ENCODE measurements around the gene ALOX5AP. TPM values are rescaled to one million over a fixed set of nuclear protein-coding genes. Genes with fewer than 3 reads are reported as not detected.

The ALOX5AP gene
- total RNA-seq, 2 experiments from 2014 or later, result 230 to 238 TPM

DNA sequence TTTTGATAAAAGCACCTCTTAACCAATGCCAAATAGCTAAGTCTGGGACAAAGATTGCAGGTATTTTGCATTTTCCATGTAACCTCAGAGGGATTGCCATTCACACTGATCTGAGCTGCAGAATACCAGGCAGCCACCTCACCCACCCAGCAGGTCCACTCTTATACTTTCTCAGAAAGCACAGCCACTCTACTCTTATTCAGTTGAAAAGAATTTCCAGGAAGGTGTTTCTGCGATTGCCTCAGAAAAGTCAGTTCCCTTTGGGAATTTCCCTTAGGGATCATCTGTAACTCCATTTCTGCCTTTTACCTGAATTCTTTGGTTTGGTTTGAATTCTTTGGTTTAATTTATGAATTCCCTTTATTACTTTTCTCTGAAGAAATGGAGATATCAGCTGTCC, 904 bp upstream of the ALOX5AP start:
- ChIA-PET CTCF (interaction anchor here (0.7 kb wide), 2 partner anchors 69 to 780 kb away, joined by 3 to 4 read pairs; no protein-coding TSS in a partner anchor), POLR2A (interaction anchor here (1.0 to 3.5 kb wide), 6 partner anchors 11 to 268 kb away, joined by 3 to 31 read pairs (median 3); partner anchors contain the start of genes HMGB1 and USPL1)
- DNase-seq, result no peak
- Mint-ChIP-seq H3K4me1 (peaks cover 52% of the 10 kb centered on the region), H3K27me3 (peaks cover 1% of the 10 kb centered on the region), H3K27ac (peak overlapping the region; percentile 97), H3K36me3 (ENCODE audit: low read depth) (peaks cover 30% of the 10 kb centered on the region), H3K9me3 (no peaks in the 10 kb centered on the region), H3K4me3 (peak overlapping the region; percentile 98)

GRCh38 chr13:30735872-30736175, 481 bp downstream of the ALOX5AP start:
- peaks cover 37% of the 10 kb centered on the region for H3K36me3 Mint-ChIP-seq (ENCODE audit: low read depth)
- peaks cover 65% of the 10 kb centered on the region for H3K4me1 Mint-ChIP-seq
- no peaks in the 10 kb centered on the region for H3K9me3 Mint-ChIP-seq
- H3K4me3 Mint-ChIP-seq, result peak overlapping the region; percentile 98
- POLR2A ChIA-PET, result interaction anchor here (1.3 to 3.5 kb wide), 6 partner anchors 10 to 270 kb away, joined by 3 to 31 read pairs (median 6); partner anchors contain the start of genes HMGB1 and USPL1
- CTCF ChIA-PET, result interaction anchor here (1.3 kb wide), 1 partner anchor 31 kb away, joined by 3 read pairs; no protein-coding TSS in a partner anchor
- H3K27ac Mint-ChIP-seq, result peak overlapping the region; percentile 97
- H3K27me3 Mint-ChIP-seq, result peaks cover 1% of the 10 kb centered on the region
- no peak for DNase-seq

GRCh38 chr13:30736461-30737320, 1.3 kb downstream of the ALOX5AP start:
- H3K4me3 Mint-ChIP-seq, result peak overlapping the region; percentile 98
- no peaks in the 10 kb centered on the region for H3K9me3 Mint-ChIP-seq
- ChIA-PET CTCF (interaction anchor here (1.1 to 1.7 kb wide), 5 partner anchors 9 to 66 kb away, joined by 3 to 5 read pairs (median 3); no protein-coding TSS in a partner anchor), POLR2A (interaction anchor here (0.7 to 4.5 kb wide), 10 partner anchors 9 to 271 kb away, joined by 3 to 37 read pairs (median 5); partner anchors contain the start of genes HMGB1 and USPL1)
- peak overlapping the region; percentile 97 for H3K27ac Mint-ChIP-seq
- H3K27me3 Mint-ChIP-seq, result peaks cover 1% of the 10 kb centered on the region
- H3K36me3 Mint-ChIP-seq (ENCODE audit: low read depth), result peaks cover 37% of the 10 kb centered on the region
- peaks cover 67% of the 10 kb centered on the region for H3K4me1 Mint-ChIP-seq
- no peak for DNase-seq

DNA sequence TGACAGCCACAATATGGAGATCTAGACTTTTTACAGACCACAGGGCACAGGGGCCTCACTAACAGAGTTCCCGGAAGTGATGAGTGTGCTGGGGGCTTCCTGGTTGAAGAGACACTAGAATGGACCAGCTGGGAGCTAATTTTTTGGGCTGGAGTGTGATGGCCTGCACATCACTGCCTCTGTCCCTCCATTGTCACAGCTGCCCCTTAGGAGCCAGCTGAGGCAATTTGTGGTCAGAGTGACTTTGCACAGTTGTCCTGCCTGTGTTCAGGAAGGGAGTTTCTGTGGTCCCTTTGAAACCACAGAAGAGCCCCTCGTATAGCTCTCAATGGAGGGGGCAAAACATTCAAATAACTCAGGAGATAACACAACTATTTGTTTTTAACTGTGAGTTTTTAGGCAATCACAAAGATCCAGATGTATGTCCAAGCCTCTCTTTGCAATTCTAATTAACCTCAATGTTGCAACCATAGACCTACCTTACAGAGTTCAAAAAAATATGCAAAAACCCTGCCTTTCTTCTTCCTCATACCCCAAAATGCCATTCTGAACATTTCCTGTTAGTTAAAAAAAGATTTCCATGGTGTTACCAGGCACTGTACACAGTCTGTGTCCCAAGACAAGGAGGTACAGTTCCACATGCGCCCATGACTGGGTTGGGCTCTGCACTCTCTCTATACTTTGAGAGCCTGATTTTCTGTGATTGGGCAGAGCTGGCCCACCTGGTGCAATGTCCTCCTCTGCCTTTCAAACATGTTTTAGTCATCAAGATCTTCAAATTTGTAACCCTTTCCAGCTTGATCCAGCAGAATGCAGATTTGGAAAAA, 2.4 kb downstream of the ALOX5AP start:
- DNase-seq, result peak; percentile 36
- Mint-ChIP-seq H3K27me3 (no peaks in the 10 kb centered on the region), H3K36me3 (ENCODE audit: low read depth) (peaks cover 41% of the 10 kb centered on the region), H3K4me3 (peak overlapping the region; percentile 98), H3K9me3 (no peaks in the 10 kb centered on the region), H3K4me1 (peaks cover 71% of the 10 kb centered on the region), H3K27ac (peak overlapping the region; percentile 97)
- ChIA-PET POLR2A (interaction anchor here (1.1 to 4.6 kb wide), 12 partner anchors 8 to 273 kb away, joined by 3 to 65 read pairs (median 7); partner anchors contain the start of genes HMGB1 and USPL1), CTCF (interaction anchor here (0.8 to 1.7 kb wide), 4 partner anchors 56 to 156 kb away, joined by 3 to 4 read pairs (median 3); no protein-coding TSS in a partner anchor)

DNA sequence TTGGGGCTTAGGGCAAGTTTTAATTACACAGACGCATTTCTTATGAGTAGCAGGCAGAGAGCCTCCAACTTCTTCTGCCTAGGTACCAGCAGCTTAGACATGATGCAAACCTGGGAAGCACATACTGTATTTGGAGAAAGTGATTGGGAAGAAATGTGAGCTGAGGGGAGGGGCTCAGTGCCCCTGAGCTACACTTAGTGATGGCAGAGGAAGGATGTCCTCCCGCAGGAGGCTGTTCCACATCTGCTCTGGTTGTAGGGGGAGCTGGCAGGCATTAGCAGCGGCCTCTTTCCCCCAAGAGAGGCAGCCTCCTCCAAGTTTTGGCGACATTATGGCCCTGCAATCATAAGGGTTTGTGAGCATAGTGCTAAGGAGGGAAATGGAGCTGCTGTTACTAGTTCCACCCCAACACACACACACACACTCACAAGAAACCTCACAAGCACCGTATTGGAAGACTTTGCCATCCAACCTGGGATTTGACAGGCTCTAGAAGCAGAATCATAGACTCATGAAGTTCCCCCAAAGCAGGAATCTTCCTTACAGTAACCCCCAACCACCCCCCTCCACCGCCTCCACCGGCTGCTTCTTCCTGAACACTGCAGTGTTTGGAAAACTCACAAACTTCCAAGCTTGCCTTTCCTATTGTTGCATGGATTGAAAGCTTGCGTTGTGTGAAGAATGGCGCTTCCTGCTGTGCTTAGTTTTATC, 3.3 kb downstream of the ALOX5AP start:
- Mint-ChIP-seq H3K27ac (peak overlapping the region; percentile 97), H3K36me3 (ENCODE audit: low read depth) (peaks cover 51% of the 10 kb centered on the region), H3K4me1 (peaks cover 76% of the 10 kb centered on the region), H3K27me3 (no peaks in the 10 kb centered on the region), H3K9me3 (no peaks in the 10 kb centered on the region), H3K4me3 (peak overlapping the region; percentile 98)
- ChIA-PET CTCF (interaction anchor here (0.6 to 1.2 kb wide), 5 partner anchors 45 to 607 kb away, joined by 3 to 4 read pairs (median 3); partner anchors contain the start of gene KATNAL1), POLR2A (interaction anchor here (1.1 to 4.6 kb wide), 9 partner anchors 12 to 432 kb away, joined by 3 to 65 read pairs (median 5); partner anchors contain the start of genes HMGB1, KATNAL1 and USPL1)
- no peak for DNase-seq

GRCh38 chr13:30739237-30739528, 3.8 kb downstream of the ALOX5AP start:
- no peak for DNase-seq
- peaks cover 54% of the 10 kb centered on the region for H3K36me3 Mint-ChIP-seq (ENCODE audit: low read depth)

DNA sequence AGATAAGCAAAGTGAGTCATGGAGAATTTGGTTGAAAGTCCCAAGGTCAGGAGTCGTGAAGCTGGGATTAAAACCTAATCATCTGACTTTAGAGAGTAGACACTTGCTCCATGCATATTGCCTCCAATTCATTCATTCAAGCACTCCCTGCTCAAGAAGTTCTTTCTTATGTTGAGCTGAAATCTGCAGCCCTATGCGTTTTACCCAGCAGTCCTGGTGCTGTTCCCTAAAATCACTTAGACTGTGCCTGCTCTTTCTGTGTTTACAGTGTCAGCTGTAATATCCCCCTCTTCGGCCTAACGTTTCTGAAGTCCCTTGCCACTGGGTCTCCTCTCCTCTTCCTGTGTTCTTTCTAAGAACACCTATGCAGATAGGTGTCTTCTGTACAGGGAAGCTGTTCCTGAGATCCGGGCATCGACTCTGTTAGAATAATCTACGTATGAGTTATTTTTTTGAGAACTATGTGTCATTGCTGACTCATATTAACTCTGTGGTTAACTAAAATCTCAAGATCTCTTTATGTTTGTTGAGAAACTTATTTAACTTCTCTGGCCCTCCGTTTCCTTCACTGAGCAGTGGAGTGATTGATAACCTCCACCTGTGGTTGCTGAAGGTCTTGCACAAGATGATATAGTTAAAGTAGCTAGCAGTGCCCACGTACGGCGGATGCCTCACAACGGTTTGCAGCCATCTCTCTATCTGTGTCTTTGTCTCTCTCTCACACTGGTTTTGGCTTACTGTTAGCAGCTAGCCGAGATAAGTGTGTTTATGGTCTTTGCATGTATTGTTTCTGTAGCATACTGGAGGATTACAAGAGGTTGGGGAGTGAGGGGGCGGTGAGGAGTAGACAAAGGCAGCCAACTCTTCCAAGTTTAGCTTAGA, 4.7 kb downstream of the ALOX5AP start:
- no peaks in the 10 kb centered on the region for H3K27me3 Mint-ChIP-seq
- peaks cover 79% of the 10 kb centered on the region for H3K4me1 Mint-ChIP-seq
- H3K27ac Mint-ChIP-seq, result peak overlapping the region; percentile 97
- POLR2A ChIA-PET, result interaction anchor here (0.8 to 4.6 kb wide), 21 partner anchors 9 to 804 kb away, joined by 3 to 65 read pairs (median 4); partner anchors contain the start of genes HMGB1, KATNAL1 and USPL1
- CTCF ChIA-PET, result interaction anchor here (1.0 to 1.4 kb wide), 8 partner anchors 21 to 433 kb away, joined by 3 to 4 read pairs (median 3); partner anchors contain the start of genes KATNAL1 and USPL1
- H3K9me3 Mint-ChIP-seq, result no peaks in the 10 kb centered on the region
- DNase-seq, result peak; percentile 79
- peaks cover 62% of the 10 kb centered on the region for H3K36me3 Mint-ChIP-seq (ENCODE audit: low read depth)
- peak overlapping the region; percentile 77 for H3K4me3 Mint-ChIP-seq

More at GRCh38 chr13:30739237-30739528, 3.8 kb downstream of the ALOX5AP start:
- Mint-ChIP-seq H3K27ac (peak overlapping the region; percentile 97), H3K9me3 (no peaks in the 10 kb centered on the region), H3K4me3 (peak overlapping the region; percentile 77), H3K4me1 (peaks cover 79% of the 10 kb centered on the region), H3K27me3 (no peaks in the 10 kb centered on the region)
- ChIA-PET POLR2A (interaction anchor here (1.1 to 4.6 kb wide), 10 partner anchors 13 to 432 kb away, joined by 4 to 65 read pairs (median 5); partner anchors contain the start of genes HMGB1, KATNAL1 and USPL1), CTCF (interaction anchor here (0.6 to 1.2 kb wide), 5 partner anchors 20 to 607 kb away, joined by 3 to 4 read pairs (median 4); partner anchors contain the start of gene KATNAL1)

DNA sequence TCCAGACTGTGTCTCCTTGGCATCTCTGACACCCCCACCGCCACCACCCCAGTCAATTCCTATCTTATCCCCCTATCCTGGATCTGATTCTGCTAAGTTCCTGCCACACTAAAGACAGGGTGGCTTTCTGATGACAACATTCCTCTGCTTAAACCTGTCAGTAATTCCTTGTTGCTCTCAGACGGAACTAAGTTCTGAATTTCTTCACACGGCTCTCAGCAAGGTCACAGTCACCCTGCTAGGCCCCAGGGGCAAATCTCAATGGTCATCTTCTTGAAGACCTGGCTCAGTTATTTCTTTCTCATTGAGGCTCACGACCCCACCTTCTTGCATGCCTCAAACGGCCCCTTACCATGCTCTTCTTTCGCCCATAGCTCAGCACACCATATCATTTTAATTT, 7.6 kb downstream of the ALOX5AP start:
- Mint-ChIP-seq H3K27me3 (no peaks in the 10 kb centered on the region), H3K27ac (peak overlapping the region; percentile 92), H3K4me3 (peak overlapping the region; percentile 2), H3K4me1 (peaks cover 78% of the 10 kb centered on the region), H3K36me3 (ENCODE audit: low read depth) (peaks cover 73% of the 10 kb centered on the region), H3K9me3 (no peaks in the 10 kb centered on the region)
- ChIA-PET POLR2A (interaction anchor here (1.7 to 2.6 kb wide), 4 partner anchors 32 to 807 kb away, joined by 4 to 25 read pairs (median 10); partner anchors contain the start of gene USPL1), CTCF (interaction anchor here (1.3 kb wide), 1 partner anchor 302 kb away, joined by 4 read pairs; no protein-coding TSS in a partner anchor)
- no peak for DNase-seq

- H3K27ac Mint-ChIP-seq, result peak overlapping the region; percentile 92
- H3K4me1 Mint-ChIP-seq, result peaks cover 72% of the 10 kb centered on the region
- no peak for DNase-seq
- ChIA-PET POLR2A (interaction anchor here (0.7 to 2.6 kb wide), 14 partner anchors 10 to 808 kb away, joined by 3 to 25 read pairs (median 4); partner anchors contain the start of genes HMGB1 and USPL1), CTCF (interaction anchor here (1.1 to 1.3 kb wide), 3 partner anchors 10 to 301 kb away, joined by 3 to 4 read pairs (median 4); no protein-coding TSS in a partner anchor)
- H3K36me3 Mint-ChIP-seq (ENCODE audit: low read depth), result peaks cover 71% of the 10 kb centered on the region
- peak overlapping the region; percentile 32 for H3K4me3 Mint-ChIP-seq
- no peaks in the 10 kb centered on the region for H3K27me3 Mint-ChIP-seq
- H3K9me3 Mint-ChIP-seq, result no peaks in the 10 kb centered on the region
These were observed 8.1 kb downstream of the ALOX5AP start for GRCh38 chr13:30743319-30744055.

- H3K9me3 Mint-ChIP-seq, result peaks cover 2% of the 10 kb centered on the region
- ChIA-PET CTCF (interaction anchor here (1.1 to 1.3 kb wide), 3 partner anchors 10 to 301 kb away, joined by 3 to 4 read pairs (median 4); no protein-coding TSS in a partner anchor), POLR2A (interaction anchor here (0.7 to 2.6 kb wide), 16 partner anchors 9 to 808 kb away, joined by 3 to 25 read pairs (median 4); partner anchors contain the start of genes ALOX5AP, HMGB1 and USPL1)
- peak; percentile 91 for DNase-seq
- peak overlapping the region; percentile 32 for H3K4me3 Mint-ChIP-seq
- H3K27me3 Mint-ChIP-seq, result no peaks in the 10 kb centered on the region
- H3K4me1 Mint-ChIP-seq, result peaks cover 67% of the 10 kb centered on the region
- peaks cover 73% of the 10 kb centered on the region for H3K36me3 Mint-ChIP-seq (ENCODE audit: low read depth)
- peak overlapping the region; percentile 92 for H3K27ac Mint-ChIP-seq
These were observed 8.8 kb downstream of the ALOX5AP start for GRCh38 chr13:30744056-30744680.

Measured in activated CD4-positive, alpha-beta memory T cell treated with anti-CD3 and anti-CD28 coated beads, Interleukin-2, amount 10 ng/mL, durations not matched to agents 7 days and 5 days (primary cell).